HepG2 (cell line): Measurements from ENCODE around the gene FSIP1. TPM values are rescaled to one million over a fixed set of nuclear protein-coding genes. Genes with fewer than 3 reads are reported as not detected.

Experiments
- CCDC6 ChIP-seq: sonication (generic); formaldehyde crosslinking; IDR thresholded peaks from 2 replicates; pipeline ENCODE4 v1.8.1; 2022; ENCODE audit warnings: mild to moderate bottlenecking, missing genetic modification reagents, moderate library complexity
- CHD4 ChIP-seq: fragments of 200-600 bp; sonication (generic); IDR thresholded peaks from 2 replicates; pipeline ENCODE4 v1.7.0; 2017; ENCODE audit warnings: mild to moderate bottlenecking, low read length, borderline replicate concordance
- CREB1 ChIP-seq, 2 experiments: fragments of 450-650 bp in 1 of 2; IDR thresholded peaks; 2 replicates each; pipeline ENCODE4 v1.6.1; 2016 to 2017; ENCODE audit warnings: control low read depth in 1 of 2, mild to moderate bottlenecking in 1 of 2, missing compliant biosample characterization in 1 of 2, missing genetic modification characterization in 1 of 2
- ELF4 ChIP-seq: sonication (generic); formaldehyde crosslinking; IDR thresholded peaks from 2 replicates; pipeline ENCODE4 v1.5.0; 2020; ENCODE audit warnings: missing genetic modification reagents, mild to moderate bottlenecking, moderate library complexity, borderline replicate concordance
- FOXK2 ChIP-seq: fragments of 450-650 bp; IDR thresholded peaks from 2 replicates; pipeline ENCODE4 v1.6.1; 2016
- KDM2A ChIP-seq: sonication (generic); formaldehyde crosslinking; IDR thresholded peaks from 2 replicates; pipeline ENCODE4 v1.4.0; 2020; ENCODE audit warnings: low read depth, missing genetic modification reagents, borderline replicate concordance
- NR2F6 ChIP-seq, 2 experiments: IDR thresholded peaks; 2 replicates each; pipeline ENCODE4 v1.6.1; 2016; ENCODE audit warnings: antibody characterized with exemption in 1 of 2, mild to moderate bottlenecking in 1 of 2
- PHB2 ChIP-seq: fragments of 450-650 bp; IDR thresholded peaks from 2 replicates; pipeline ENCODE4 v1.6.1; 2018; ENCODE audit not compliant: partially characterized antibody
- RBAK ChIP-seq: sonication (generic); formaldehyde crosslinking; IDR thresholded peaks from 2 replicates; pipeline ENCODE4 v1.5.1; 2020; ENCODE audit warnings: mild to moderate bottlenecking, missing genetic modification reagents
- SCMH1 ChIP-seq: sonication (generic); formaldehyde crosslinking; IDR thresholded peaks from 2 replicates; pipeline ENCODE4 v1.9.0; 2021; ENCODE audit warnings: missing genetic modification reagents, mild to moderate bottlenecking, borderline replicate concordance
- SRSF1 ChIP-seq: fragments of 200-400 bp; formaldehyde crosslinking; optimal IDR thresholded peaks from 2 replicates; pipeline ENCODE3; 2017; ENCODE audit warnings: mild to moderate bottlenecking, low read depth, low read length, moderate library complexity
- ZNF17 ChIP-seq: sonication (generic); formaldehyde crosslinking; IDR thresholded peaks from 2 replicates; pipeline ENCODE4 v1.5.0; 2020; ENCODE audit warnings: mild to moderate bottlenecking, missing genetic modification reagents
- ZNF329 ChIP-seq: sonication (generic); formaldehyde crosslinking; IDR thresholded peaks from 2 replicates; pipeline ENCODE4 v1.9.0; 2021; ENCODE audit warnings: low read depth, mild to moderate bottlenecking, missing genetic modification reagents
- ZNF362 ChIP-seq: sonication (generic); formaldehyde crosslinking; IDR thresholded peaks from 2 replicates; pipeline ENCODE4 v1.4.0; 2020; ENCODE audit warnings: missing genetic modification reagents, mild to moderate bottlenecking, borderline replicate concordance
- ZNF430 ChIP-seq: sonication (generic); formaldehyde crosslinking; IDR thresholded peaks from 2 replicates; pipeline ENCODE4 v1.9.0; 2021; ENCODE audit warnings: mild to moderate bottlenecking, missing genetic modification reagents
- ZNF441 ChIP-seq: sonication (generic); formaldehyde crosslinking; IDR thresholded peaks from 2 replicates; pipeline ENCODE4 v1.7.0; 2021; ENCODE audit warnings: missing genetic modification reagents, borderline replicate concordance
- ZNF501 ChIP-seq: sonication (generic); formaldehyde crosslinking; IDR thresholded peaks from 2 replicates; pipeline ENCODE4 v1.5.1; 2020; ENCODE audit warnings: mild to moderate bottlenecking, moderate library complexity, missing genetic modification reagents
- ZNF558 ChIP-seq: sonication (generic); formaldehyde crosslinking; IDR thresholded peaks from 2 replicates; pipeline ENCODE4 v1.9.0; 2022; ENCODE audit warnings: mild to moderate bottlenecking, missing genetic modification reagents, borderline replicate concordance
- ZNF841 ChIP-seq: sonication (generic); formaldehyde crosslinking; IDR thresholded peaks from 2 replicates; pipeline ENCODE4 v1.8.1; 2023; ENCODE audit warnings: missing genetic modification reagents, borderline replicate concordance
- polyA plus RNA-seq, 8 experiments: library from polyadenylated mRNA; depleted of rRNA in 3 of 8; stranded (reverse) in 7 of 8; unstranded in 1 of 8; fragments of >200 nt; fragmentation: Illumina TruSeq in 4 of 8; extraction: Trizol in 4 of 8; gene quantifications; 2 replicates each; pipeline versions ENCODE4 v1.2.1 to v1.2.3, GENCODE V29; 2011 to 2016; ENCODE audit warnings: low read depth in 4 of 8, missing spikeins in 1 of 8, mixed read lengths in 1 of 8; ENCODE audit not compliant: insufficient read depth in 1 of 8
- total RNA-seq, 5 experiments: library from RNA; depleted of rRNA; stranded (reverse); fragments of >200 nt; fragmentation: Illumina TruSeq; extraction: Trizol; gene quantifications; 2 replicates each; pipeline ENCODE4 v1.2.3, GENCODE V29; 2016; ENCODE audit warnings: low read depth in 1 of 5
- TF ChIP-seq, protein P1 (sequence below): sonication (generic); formaldehyde crosslinking; conservative IDR thresholded peaks from 2 replicates; pipeline ENCODE4 v1.4.0; 2020; ENCODE audit warnings: missing genetic modification reagents
- TF ChIP-seq, protein P2 (sequence below): sonication (generic); formaldehyde crosslinking; IDR thresholded peaks from 2 replicates; pipeline ENCODE4 v1.4.0; 2020; ENCODE audit warnings: missing genetic modification reagents

FSIP1 gene
- total and polyA plus RNA-seq, 2 of the 13 experiments (the other 11 are each of a cell fraction or from before 2014, with no cell fraction given), result 0.18 TPM; not detected in 1

- TF ChIP-seq, protein P1, sequence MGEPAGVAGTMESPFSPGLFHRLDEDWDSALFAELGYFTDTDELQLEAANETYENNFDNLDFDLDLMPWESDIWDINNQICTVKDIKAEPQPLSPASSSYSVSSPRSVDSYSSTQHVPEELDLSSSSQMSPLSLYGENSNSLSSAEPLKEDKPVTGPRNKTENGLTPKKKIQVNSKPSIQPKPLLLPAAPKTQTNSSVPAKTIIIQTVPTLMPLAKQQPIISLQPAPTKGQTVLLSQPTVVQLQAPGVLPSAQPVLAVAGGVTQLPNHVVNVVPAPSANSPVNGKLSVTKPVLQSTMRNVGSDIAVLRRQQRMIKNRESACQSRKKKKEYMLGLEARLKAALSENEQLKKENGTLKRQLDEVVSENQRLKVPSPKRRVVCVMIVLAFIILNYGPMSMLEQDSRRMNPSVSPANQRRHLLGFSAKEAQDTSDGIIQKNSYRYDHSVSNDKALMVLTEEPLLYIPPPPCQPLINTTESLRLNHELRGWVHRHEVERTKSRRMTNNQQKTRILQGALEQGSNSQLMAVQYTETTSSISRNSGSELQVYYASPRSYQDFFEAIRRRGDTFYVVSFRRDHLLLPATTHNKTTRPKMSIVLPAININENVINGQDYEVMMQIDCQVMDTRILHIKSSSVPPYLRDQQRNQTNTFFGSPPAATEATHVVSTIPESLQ (CRISPR knock-in tag), result no peak
- TF ChIP-seq ZNF329 (CRISPR knock-in tag) (no peak), SRSF1 (no peak), SCMH1 (no peak), ZNF841 (CRISPR knock-in tag) (no peak), ZNF558 (CRISPR knock-in tag) (no peak), RBAK (CRISPR knock-in tag) (no peak), ZNF362 (CRISPR knock-in tag) (no peak), ELF4 (CRISPR knock-in tag) (no peak), CCDC6 (CRISPR knock-in tag) (no peak), PHB2 (no peak), KDM2A (CRISPR knock-in tag) (no peak), ZNF441 (no peak), ZNF17 (CRISPR knock-in tag) (no peak), FOXK2 (no peak), CHD4 (no peak), NR2F6 (IDR thresholded peaks at IDR 0.05) (no peak; the same call in 1 of the 2 replicates), NR2F6 (CRISPR knock-in tag; IDR thresholded peaks at IDR 0.05) (peak; percentile 66; the same call in 1 of the 2 replicates), ZNF430 (CRISPR knock-in tag) (no peak), CREB1 (IDR thresholded peaks at IDR 0.05) (no peak), CREB1 (CRISPR knock-in tag; IDR thresholded peaks at IDR 0.05) (no peak), ZNF501 (CRISPR knock-in tag) (no peak)
- TF ChIP-seq, protein P2, sequence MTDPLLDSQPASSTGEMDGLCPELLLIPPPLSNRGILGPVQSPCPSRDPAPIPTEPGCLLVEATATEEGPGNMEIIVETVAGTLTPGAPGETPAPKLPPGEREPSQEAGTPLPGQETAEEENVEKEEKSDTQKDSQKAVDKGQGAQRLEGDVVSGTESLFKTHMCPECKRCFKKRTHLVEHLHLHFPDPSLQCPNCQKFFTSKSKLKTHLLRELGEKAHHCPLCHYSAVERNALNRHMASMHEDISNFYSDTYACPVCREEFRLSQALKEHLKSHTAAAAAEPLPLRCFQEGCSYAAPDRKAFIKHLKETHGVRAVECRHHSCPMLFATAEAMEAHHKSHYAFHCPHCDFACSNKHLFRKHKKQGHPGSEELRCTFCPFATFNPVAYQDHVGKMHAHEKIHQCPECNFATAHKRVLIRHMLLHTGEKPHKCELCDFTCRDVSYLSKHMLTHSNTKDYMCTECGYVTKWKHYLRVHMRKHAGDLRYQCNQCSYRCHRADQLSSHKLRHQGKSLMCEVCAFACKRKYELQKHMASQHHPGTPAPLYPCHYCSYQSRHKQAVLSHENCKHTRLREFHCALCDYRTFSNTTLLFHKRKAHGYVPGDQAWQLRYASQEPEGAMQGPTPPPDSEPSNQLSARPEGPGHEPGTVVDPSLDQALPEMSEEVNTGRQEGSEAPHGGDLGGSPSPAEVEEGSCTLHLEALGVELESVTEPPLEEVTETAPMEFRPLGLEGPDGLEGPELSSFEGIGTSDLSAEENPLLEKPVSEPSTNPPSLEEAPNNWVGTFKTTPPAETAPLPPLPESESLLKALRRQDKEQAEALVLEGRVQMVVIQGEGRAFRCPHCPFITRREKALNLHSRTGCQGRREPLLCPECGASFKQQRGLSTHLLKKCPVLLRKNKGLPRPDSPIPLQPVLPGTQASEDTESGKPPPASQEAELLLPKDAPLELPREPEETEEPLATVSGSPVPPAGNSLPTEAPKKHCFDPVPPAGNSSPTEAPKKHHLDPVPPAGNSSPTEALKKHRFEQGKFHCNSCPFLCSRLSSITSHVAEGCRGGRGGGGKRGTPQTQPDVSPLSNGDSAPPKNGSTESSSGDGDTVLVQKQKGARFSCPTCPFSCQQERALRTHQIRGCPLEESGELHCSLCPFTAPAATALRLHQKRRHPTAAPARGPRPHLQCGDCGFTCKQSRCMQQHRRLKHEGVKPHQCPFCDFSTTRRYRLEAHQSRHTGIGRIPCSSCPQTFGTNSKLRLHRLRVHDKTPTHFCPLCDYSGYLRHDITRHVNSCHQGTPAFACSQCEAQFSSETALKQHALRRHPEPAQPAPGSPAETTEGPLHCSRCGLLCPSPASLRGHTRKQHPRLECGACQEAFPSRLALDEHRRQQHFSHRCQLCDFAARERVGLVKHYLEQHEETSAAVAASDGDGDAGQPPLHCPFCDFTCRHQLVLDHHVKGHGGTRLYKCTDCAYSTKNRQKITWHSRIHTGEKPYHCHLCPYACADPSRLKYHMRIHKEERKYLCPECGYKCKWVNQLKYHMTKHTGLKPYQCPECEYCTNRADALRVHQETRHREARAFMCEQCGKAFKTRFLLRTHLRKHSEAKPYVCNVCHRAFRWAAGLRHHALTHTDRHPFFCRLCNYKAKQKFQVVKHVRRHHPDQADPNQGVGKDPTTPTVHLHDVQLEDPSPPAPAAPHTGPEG (CRISPR knock-in tag), result no peak
Observed at GRCh38 chr15:39624806-39625205, 157.8 kb downstream of the FSIP1 start (continued).
